Measurements from ENCODE around the gene CCDC192.

Gene CCDC192

DNA sequence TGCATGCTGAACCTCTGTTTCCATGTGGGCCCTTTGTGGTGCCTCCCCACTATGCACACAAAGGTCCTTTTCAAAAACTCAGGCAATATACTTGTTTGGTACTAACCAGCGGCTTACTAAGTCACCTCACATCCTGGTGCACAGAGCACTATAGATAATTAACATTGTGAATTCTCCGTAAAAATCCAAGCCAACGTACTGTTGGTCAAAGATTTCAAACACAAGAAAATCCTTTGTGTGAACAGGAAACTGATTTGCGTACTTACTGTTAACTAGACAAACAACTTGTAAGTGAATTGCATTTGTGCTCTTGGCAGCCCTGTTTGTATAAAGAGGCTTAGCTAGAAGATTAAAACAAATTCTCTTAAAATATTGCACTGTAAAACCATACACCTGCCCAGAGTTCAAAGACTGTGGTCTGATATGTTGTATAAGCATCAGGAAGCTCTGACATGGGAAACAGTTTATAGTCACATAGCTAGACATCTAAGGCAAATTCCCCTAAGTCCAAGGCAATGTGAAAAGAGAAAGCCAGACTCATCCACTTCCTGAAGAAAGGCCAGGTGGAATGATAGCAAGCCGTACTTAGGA is 255.3 kb downstream of the CCDC192 start:
- no peak overlapping the region for H3K27ac ChIP-seq
- peaks cover 41% of the 10 kb centered on the region for H3K4me1 ChIP-seq
- no peaks in the 10 kb centered on the region for H3K9me3 ChIP-seq

GRCh38 chr5:127959152-127959764 is 256.1 kb downstream of the CCDC192 start:
- peak overlapping the region; percentile 90 for H3K27ac ChIP-seq
- peak overlapping the region; percentile 77 for H3K4me2 ChIP-seq
- no peak overlapping the region for H3K9ac ChIP-seq
- H4K20me1 ChIP-seq, result no peaks in the 10 kb centered on the region
- H3K27me3 ChIP-seq, result no peaks in the 10 kb centered on the region
- no peak for TF ChIP-seq Cebpa-rat (IDR thresholded peaks at IDR 0.05)
- no peaks in the 10 kb centered on the region; the same call in 1 of the 2 replicates for H3K36me3 ChIP-seq
- H3K9me3 ChIP-seq, result no peaks in the 10 kb centered on the region
- H3K4me1 ChIP-seq, result peaks cover 41% of the 10 kb centered on the region
- no peak overlapping the region for H3K4me3 ChIP-seq

More for the DNA sequence above, 255.3 kb downstream of the CCDC192 start:
- Histone ChIP-seq H3K4me3 (no peak overlapping the region), H3K4me2 (peak overlapping the region; percentile 77), H3K9ac (no peak overlapping the region), H4K20me1 (no peaks in the 10 kb centered on the region), H3K36me3 (no peaks in the 10 kb centered on the region), H3K27me3 (no peaks in the 10 kb centered on the region)
- no peak for TF ChIP-seq Cebpa-rat (IDR thresholded peaks at IDR 0.05)

DNA sequence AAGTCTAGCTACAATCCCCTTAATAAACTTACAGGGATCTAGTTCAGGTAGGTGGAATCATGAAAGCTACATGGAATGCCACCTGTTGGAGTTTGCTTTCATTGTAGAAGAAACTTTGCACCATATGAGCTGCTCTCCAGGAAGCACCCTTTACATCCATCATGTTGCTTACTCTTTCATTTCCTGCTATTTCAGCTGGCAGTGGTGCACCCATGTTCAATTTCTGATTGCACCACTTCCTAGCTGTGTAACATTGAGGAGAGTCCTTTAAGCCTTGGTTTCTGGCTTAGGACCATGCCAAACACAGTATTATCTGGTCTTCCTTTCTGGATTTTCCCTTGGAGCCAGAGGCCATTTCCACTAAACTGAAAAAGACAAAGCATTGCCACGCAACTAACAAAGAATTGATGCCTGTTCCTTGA is 257.1 kb downstream of the CCDC192 start:
- H3K27me3 ChIP-seq, result no peaks in the 10 kb centered on the region
- H3K9me3 ChIP-seq, result no peaks in the 10 kb centered on the region; the same call in 1 of the 2 replicates
- H4K20me1 ChIP-seq, result no peaks in the 10 kb centered on the region
- H3K27ac ChIP-seq, result peak overlapping the region; percentile 90
- H3K4me3 ChIP-seq, result no peak overlapping the region
- H3K36me3 ChIP-seq, result no peaks in the 10 kb centered on the region; the same call in 1 of the 2 replicates
- TF ChIP-seq Cebpa-rat (IDR thresholded peaks at IDR 0.05), result no peak
- peak overlapping the region; percentile 77 for H3K4me2 ChIP-seq
- H3K4me1 ChIP-seq, result peaks cover 41% of the 10 kb centered on the region
- H3K9ac ChIP-seq, result peak overlapping the region; percentile 49; the same call in 1 of the 2 replicates

DNA sequence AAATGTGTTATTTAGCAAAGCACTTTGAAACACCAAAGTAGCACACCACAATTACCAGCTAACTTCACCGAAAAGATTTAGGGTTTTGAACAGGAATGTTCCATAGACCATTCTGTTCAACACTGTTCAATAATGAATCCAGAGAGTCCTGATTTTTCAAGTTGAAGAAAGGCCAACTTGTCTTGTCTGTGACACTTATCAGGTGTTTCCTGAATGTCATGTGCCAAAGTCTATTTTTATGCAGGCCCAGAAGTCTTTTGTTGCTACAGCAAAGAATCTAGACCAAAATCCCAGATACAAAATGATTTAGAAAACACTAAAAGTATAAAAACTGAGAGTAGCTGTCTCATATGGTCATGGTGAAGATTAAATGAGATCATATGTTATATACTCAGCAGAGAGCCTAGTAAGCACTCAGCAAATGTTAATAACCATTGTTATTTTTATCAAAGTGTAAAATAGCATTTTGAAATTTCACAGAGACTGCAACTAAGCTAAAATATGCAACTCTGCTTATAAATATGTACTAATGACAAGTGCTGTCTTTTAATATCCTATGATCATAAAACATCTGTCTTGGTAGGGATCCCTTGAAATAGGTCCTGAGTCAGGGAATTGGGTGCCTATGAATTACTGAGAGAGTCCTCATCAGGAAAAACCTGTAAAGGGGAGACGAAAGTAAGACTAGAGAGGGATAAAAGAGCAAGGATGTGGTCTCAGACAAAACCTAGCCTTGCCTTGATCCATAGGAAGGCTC is 258.0 kb downstream of the CCDC192 start:
- H3K36me3 ChIP-seq, result peaks cover 4% of the 10 kb centered on the region
- H3K4me3 ChIP-seq, result peak overlapping the region; percentile 43; the same call in 1 of the 2 replicates
- H3K9ac ChIP-seq, result peak overlapping the region; percentile 49
- H3K27ac ChIP-seq, result peak overlapping the region; percentile 90
- no peaks in the 10 kb centered on the region for H3K27me3 ChIP-seq
- H3K9me3 ChIP-seq, result peaks cover 3% of the 10 kb centered on the region
- no peak for TF ChIP-seq Cebpa-rat (IDR thresholded peaks at IDR 0.05)
- H3K4me2 ChIP-seq, result peak overlapping the region; percentile 77
- H4K20me1 ChIP-seq, result no peaks in the 10 kb centered on the region
- peaks cover 41% of the 10 kb centered on the region for H3K4me1 ChIP-seq

GRCh38 chr5:127961763-127962145 is 258.6 kb downstream of the CCDC192 start:
- Histone ChIP-seq H3K27ac (peak overlapping the region; percentile 90), H4K20me1 (no peaks in the 10 kb centered on the region), H3K9ac (peak overlapping the region; percentile 49), H3K4me3 (no peak overlapping the region), H3K4me2 (peak overlapping the region; percentile 77), H3K27me3 (no peaks in the 10 kb centered on the region), H3K36me3 (peaks cover 7% of the 10 kb centered on the region), H3K9me3 (peaks cover 9% of the 10 kb centered on the region), H3K4me1 (peaks cover 41% of the 10 kb centered on the region)
- no peak for TF ChIP-seq Cebpa-rat (IDR thresholded peaks at IDR 0.05)

DNA sequence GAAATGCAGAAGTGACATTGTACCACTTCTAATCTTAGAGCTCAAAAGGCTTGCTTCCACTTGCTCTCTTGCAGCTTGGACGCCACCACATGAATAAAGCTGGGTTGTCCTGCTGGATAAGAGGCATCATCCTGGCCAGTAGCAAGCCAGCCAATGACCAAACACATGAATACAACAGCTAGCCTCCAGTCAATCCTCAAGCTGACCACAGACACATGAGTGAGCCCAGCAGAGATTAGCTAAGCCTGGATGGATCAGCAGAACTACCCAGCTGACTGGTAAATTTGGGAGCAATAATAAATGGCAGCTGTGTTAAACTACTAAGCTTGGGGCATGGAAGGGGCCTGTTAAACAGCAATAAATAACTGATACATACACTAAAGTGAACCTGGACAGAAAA is 259.3 kb downstream of the CCDC192 start:
- Histone ChIP-seq H3K4me2 (peak overlapping the region; percentile 77; the same call in 1 of the 2 replicates), H3K27ac (peak overlapping the region; percentile 90; the same call in 1 of the 2 replicates), H3K9me3 (peaks cover 9% of the 10 kb centered on the region), H3K36me3 (peaks cover 7% of the 10 kb centered on the region), H3K9ac (no peak overlapping the region), H3K4me3 (no peak overlapping the region), H3K4me1 (peaks cover 41% of the 10 kb centered on the region), H3K27me3 (no peaks in the 10 kb centered on the region), H4K20me1 (no peaks in the 10 kb centered on the region)
- no peak for TF ChIP-seq Cebpa-rat (IDR thresholded peaks at IDR 0.05)

DNA sequence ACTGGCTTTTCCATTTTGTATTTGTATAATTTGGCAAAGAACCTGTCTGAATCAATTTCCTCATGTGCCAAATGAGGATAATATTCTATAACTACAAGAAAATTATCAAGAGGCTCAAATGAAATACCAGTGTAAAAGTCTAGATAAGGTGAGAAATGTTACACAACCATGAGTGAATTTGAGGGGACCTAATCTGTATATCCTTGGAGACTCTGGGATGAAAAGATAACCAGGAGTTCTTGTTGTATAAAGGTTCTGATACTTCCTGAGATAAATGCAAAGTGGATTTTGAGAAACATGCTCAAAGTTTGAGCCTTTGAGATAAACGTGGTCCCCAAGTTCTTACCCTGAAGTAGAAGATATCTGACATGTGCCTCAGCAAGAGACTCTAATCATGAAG is 260.0 kb downstream of the CCDC192 start:
- Histone ChIP-seq H3K9me3 (peaks cover 9% of the 10 kb centered on the region), H3K4me3 (no peak overlapping the region), H3K27ac (no peak overlapping the region), H3K27me3 (no peaks in the 10 kb centered on the region), H3K4me1 (peaks cover 41% of the 10 kb centered on the region), H3K36me3 (peaks cover 7% of the 10 kb centered on the region), H3K4me2 (no peak overlapping the region), H3K9ac (no peak overlapping the region), H4K20me1 (no peaks in the 10 kb centered on the region)
- no peak for TF ChIP-seq Cebpa-rat (IDR thresholded peaks at IDR 0.05)

- Histone ChIP-seq H3K4me1 (peaks cover 38% of the 10 kb centered on the region), H4K20me1 (no peaks in the 10 kb centered on the region), H3K36me3 (peaks cover 7% of the 10 kb centered on the region), H3K9ac (no peak overlapping the region), H3K9me3 (peaks cover 9% of the 10 kb centered on the region), H3K4me2 (no peak overlapping the region), H3K27ac (no peak overlapping the region), H3K4me3 (no peak overlapping the region), H3K27me3 (no peaks in the 10 kb centered on the region)
- TF ChIP-seq Cebpa-rat (IDR thresholded peaks at IDR 0.05), result no peak
Observed at GRCh38 chr5:127963931-127964330, 260.7 kb downstream of the CCDC192 start.

- Histone ChIP-seq H3K4me1 (peaks cover 2% of the 10 kb centered on the region; the same call in 1 of the 2 replicates), H3K9me3 (peaks cover 9% of the 10 kb centered on the region), H3K4me3 (no peak overlapping the region), H3K36me3 (peaks cover 7% of the 10 kb centered on the region), H4K20me1 (no peaks in the 10 kb centered on the region), H3K27me3 (no peaks in the 10 kb centered on the region), H3K4me2 (no peak overlapping the region), H3K27ac (no peak overlapping the region), H3K9ac (no peak overlapping the region)
- no peak for TF ChIP-seq Cebpa-rat (IDR thresholded peaks at IDR 0.05)
Observed at GRCh38 chr5:127967323-127967982, 264.3 kb downstream of the CCDC192 start.
